Uterus (tissue), 2 donors: ENCODE measurements around the gene LRRC4C.

ENCODE experiments used
- POLR2A ChIP-seq, 2 donors: fragments of 450-650 bp; IDR thresholded peaks; one replicate each; pipeline ENCODE4 v1.6.1; 2016; ENCODE audit warnings: antibody characterized with exemption in 2 of 2, mild to moderate bottlenecking in 1 of 2, moderate library complexity in 1 of 2
- TF ChIP-seq, protein P1 (sequence below), 4 experiments: fragments of 200-600 bp in 2 of 4; fragments of 450-650 bp in 2 of 4; sonication (generic) in 2 of 4; IDR thresholded peaks; one replicate each; pipeline ENCODE4 v1.5.1; 2016 to 2019; ENCODE audit warnings: antibody characterized with exemption in 4 of 4, mild to moderate bottlenecking in 2 of 4, moderate library complexity in 1 of 4

DNA sequence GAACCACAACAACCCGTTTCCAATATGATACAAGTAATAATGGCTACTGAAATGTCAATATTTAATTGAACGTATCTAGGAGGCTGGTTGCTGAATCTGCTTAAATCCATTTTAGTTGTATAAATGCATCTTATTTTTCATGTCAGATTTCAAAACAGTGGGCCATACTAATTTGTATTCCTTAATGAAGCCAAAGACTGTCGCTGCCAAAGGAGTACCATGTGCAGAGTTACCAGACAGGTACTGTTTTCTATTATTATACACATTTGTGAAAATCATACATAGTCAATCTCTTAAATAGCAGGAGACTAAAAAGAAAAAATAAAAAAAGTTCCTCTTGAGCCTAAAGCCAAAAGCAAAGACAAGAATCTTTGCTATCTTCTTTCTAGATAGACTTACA lies 632.3 kb downstream of the LRRC4C start:
- TF ChIP-seq, protein P1, sequence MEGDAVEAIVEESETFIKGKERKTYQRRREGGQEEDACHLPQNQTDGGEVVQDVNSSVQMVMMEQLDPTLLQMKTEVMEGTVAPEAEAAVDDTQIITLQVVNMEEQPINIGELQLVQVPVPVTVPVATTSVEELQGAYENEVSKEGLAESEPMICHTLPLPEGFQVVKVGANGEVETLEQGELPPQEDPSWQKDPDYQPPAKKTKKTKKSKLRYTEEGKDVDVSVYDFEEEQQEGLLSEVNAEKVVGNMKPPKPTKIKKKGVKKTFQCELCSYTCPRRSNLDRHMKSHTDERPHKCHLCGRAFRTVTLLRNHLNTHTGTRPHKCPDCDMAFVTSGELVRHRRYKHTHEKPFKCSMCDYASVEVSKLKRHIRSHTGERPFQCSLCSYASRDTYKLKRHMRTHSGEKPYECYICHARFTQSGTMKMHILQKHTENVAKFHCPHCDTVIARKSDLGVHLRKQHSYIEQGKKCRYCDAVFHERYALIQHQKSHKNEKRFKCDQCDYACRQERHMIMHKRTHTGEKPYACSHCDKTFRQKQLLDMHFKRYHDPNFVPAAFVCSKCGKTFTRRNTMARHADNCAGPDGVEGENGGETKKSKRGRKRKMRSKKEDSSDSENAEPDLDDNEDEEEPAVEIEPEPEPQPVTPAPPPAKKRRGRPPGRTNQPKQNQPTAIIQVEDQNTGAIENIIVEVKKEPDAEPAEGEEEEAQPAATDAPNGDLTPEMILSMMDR (IDR thresholded peaks at IDR 0.05): no peak
- TF ChIP-seq POLR2A (IDR thresholded peaks at IDR 0.05): no peak
